PC-3 (cell line): ENCODE data around the gene CDH4. TPM values are rescaled to one million over a fixed set of nuclear protein-coding genes. Genes with fewer than 3 reads are reported as not detected.

Experiments
- ATAC-seq: fragments of 200-7000 bp; cut with Tn5 transposase; 2 replicates; pipeline ENCODE4 v1.9.1; 2020; ENCODE audit warnings: mild to moderate bottlenecking, moderate library complexity
- BruUV-seq: library from RNA; stranded (reverse); fragments of 400-500 nt; replicated peaks from 2 replicates; lab custom pipeline; 2021; lab: Mats Ljungman, UMichigan
- CTCF ChIA-PET: fragments of 300-600 bp; sonication (Branson Sonifier 250); formaldehyde crosslinking; loops from one replicate; lab custom pipeline; 2022; ENCODE audit warnings: antibody characterized with exemption; lab: Charles Lee
- POLR2A ChIA-PET: fragments of 300-600 bp; sonication (Branson Sonifier 250); formaldehyde crosslinking; loops from one replicate; lab custom pipeline; 2022; ENCODE audit warnings: antibody characterized with exemption; ENCODE audit not compliant: unreplicated experiment; lab: Charles Lee
- DNase-seq: peaks from one replicate; pipeline ENCODE4 v3.0.0-alpha.2; 2015
- H2AFZ ChIP-seq: fragments of 300-600 bp; sonication (generic); 2 replicates; pipeline ENCODE4 v1.6.0; 2016; ENCODE audit warnings: antibody characterized with exemption, low read length
- H3F3A ChIP-seq: fragments of 300-600 bp; sonication (generic); one replicate; pipeline ENCODE4 v1.6.0; 2017; ENCODE audit warnings: antibody characterized with exemption, low read length, control low read depth, mild to moderate bottlenecking; ENCODE audit not compliant: unreplicated experiment
- H3K27ac ChIP-seq: fragments of 300-600 bp; sonication (generic); 2 replicates; pipeline ENCODE4 v1.5.1; 2016; ENCODE audit warnings: mild to moderate bottlenecking, low read length
- H3K27me3 ChIP-seq: fragments of 300-600 bp; sonication (generic); 2 replicates; pipeline ENCODE4 v1.6.1; 2016; ENCODE audit warnings: low read length, mixed read lengths
- H3K36me3 ChIP-seq: fragments of 300-600 bp; sonication (generic); 2 replicates; pipeline ENCODE4 v1.6.1; 2016; ENCODE audit warnings: low read depth, mixed run types, low read length, mixed read lengths
- H3K4me1 ChIP-seq: fragments of 300-600 bp; sonication (generic); 2 replicates; pipeline ENCODE4 v1.5.1; 2016; ENCODE audit warnings: low read length; ENCODE audit not compliant: insufficient read depth
- H3K4me2 ChIP-seq: fragments of 300-600 bp; sonication (generic); 2 replicates; pipeline ENCODE4 v1.6.0; 2016; ENCODE audit warnings: low read length
- H3K4me3 ChIP-seq: fragments of 300-600 bp; sonication (generic); 2 replicates; pipeline ENCODE4 v1.5.1; 2016; ENCODE audit warnings: mild to moderate bottlenecking, low read length, mixed read lengths
- H3K79me2 ChIP-seq: fragments of 300-600 bp; sonication (generic); 2 replicates; pipeline ENCODE4 v1.6.1; 2017; ENCODE audit warnings: low read length, mixed read lengths
- H3K9ac ChIP-seq: fragments of 300-600 bp; sonication (generic); 2 replicates; pipeline ENCODE4 v1.6.0; 2016; ENCODE audit warnings: mild to moderate bottlenecking, low read length
- H3K9me2 ChIP-seq: fragments of 300-600 bp; sonication (generic); replicated peaks from 2 replicates; pipeline ENCODE4 v1.6.1; 2016; ENCODE audit warnings: mixed run types, low read length, mixed read lengths
- H3K9me3 ChIP-seq: fragments of 300-600 bp; sonication (generic); 2 replicates; pipeline ENCODE4 v1.6.1; 2016; ENCODE audit warnings: low read length, mixed read lengths
- H4K20me1 ChIP-seq: fragments of 300-600 bp; sonication (generic); 2 replicates; pipeline ENCODE4 v1.6.1; 2016; ENCODE audit warnings: low read length, mixed read lengths
- EZH2 ChIP-seq: fragments of 300-600 bp; sonication (generic); IDR thresholded peaks from one replicate; pipeline ENCODE4 v1.6.1; 2017; ENCODE audit warnings: antibody characterized with exemption, mild to moderate bottlenecking, low read length; ENCODE audit not compliant: unreplicated experiment
- EZH2phosphoT487 ChIP-seq: fragments of 300-600 bp; sonication (generic); IDR thresholded peaks from 2 replicates; pipeline ENCODE4 v1.6.1; 2018; ENCODE audit warnings: mild to moderate bottlenecking, antibody characterized with exemption, low read length, borderline replicate concordance
- intact Hi-C: fragments of 100-400 bp; cut with micrococcal nuclease; formaldehyde crosslinking; loops from 2 replicates; pipeline ENCODE4 v1.9.0; 2023
- total RNA-seq: library from RNA; depleted of rRNA; stranded (reverse); fragments of >200 nt; gene quantifications from 2 replicates; pipeline ENCODE4 v1.2.3, GENCODE V29; 2014
- TF ChIP-seq, protein P1 (sequence below): fragments of 300-600 bp; sonication (generic); conservative IDR thresholded peaks from 2 replicates; pipeline ENCODE4 v1.5.1; 2017; ENCODE audit warnings: antibody characterized with exemption, low read depth, mild to moderate bottlenecking, low read length

CDH4 gene
- total RNA-seq, 1 experiment from 2014 or later = not detected

DNA sequence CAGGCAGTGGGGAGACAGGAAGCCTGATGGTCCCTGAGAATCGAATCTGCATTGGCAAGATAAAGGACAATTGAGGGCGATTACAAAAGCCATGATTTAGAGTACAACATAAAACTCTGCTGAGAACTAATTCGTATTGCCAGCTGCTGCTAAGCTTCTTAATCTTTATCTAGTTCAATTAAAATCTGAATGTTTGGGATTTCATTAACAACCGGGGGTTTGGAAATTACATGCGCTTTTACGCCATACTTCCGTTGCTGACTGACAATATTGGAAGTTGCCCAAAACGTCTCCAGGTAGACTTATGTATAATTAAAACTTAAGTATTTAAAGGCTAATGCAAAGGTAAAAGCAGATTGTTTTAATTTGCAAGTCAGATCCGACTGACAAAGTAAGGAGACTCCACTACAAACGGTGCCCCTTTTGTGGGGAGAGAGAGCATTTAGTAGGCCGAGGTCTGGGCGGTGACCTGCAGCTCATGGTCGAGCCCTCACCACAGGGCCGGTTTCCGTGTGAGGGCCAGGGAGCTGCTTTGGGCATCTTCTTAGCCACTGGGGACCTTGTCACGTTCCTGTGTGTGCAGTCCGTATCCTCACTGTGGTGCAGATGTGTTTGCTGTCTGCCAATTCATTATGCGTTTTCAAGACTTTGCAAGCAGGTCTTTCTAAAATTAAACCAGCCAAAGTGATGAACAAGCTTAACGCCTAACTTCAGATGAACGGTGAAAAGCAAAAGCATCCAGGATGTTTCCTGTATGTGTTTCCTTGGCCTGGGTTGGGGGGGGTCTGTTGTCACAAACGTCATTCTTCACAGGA lies 49.9 kb downstream of the CDH4 start:
- intact Hi-C loops = no loop called here
- Histone ChIP-seq H3F3A (no peaks in the 10 kb centered on the region), H3K27me3 (peaks cover 23% of the 10 kb centered on the region)

DNA sequence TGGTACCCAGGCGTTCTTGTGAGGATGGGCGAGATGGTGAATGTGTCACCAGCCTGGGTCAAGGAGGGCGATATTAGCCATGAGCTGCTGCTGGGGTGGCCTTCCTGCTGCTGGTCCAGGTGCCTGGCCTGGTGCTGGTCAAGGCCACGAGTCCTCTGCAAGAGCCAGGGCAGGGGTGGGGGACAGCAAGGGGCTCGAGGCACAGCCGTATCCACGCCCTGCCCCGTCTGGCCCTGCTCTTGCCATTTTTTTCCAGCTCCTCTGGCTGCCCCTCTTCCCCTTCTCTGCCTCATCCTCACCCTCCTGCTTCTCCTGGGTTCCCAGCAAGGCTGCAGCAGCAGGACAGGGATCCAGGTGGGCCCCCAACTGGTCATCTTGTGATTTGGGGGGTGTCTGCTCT lies 51.2 kb downstream of the CDH4 start:
- DNase-seq = no peak
- Histone ChIP-seq H2AFZ (no peak overlapping the region), H3F3A (no peaks in the 10 kb centered on the region), H3K4me2 (no peak overlapping the region), H3K4me3 (no peak overlapping the region), H3K79me2 (no peaks in the 10 kb centered on the region), H3K9me2 (no peaks in the 10 kb centered on the region), H3K4me1 (no peaks in the 10 kb centered on the region), H3K36me3 (no peaks in the 10 kb centered on the region), H3K9ac (no peak overlapping the region), H3K27ac (no peak overlapping the region), H4K20me1 (no peaks in the 10 kb centered on the region), H3K9me3 (no peaks in the 10 kb centered on the region), H3K27me3 (peaks cover 27% of the 10 kb centered on the region)
- ChIA-PET CTCF (no interaction called here), POLR2A (no interaction called here)
- no peak for ATAC-seq
- no peak for TF ChIP-seq EZH2phosphoT487
- TF ChIP-seq, protein P1, sequence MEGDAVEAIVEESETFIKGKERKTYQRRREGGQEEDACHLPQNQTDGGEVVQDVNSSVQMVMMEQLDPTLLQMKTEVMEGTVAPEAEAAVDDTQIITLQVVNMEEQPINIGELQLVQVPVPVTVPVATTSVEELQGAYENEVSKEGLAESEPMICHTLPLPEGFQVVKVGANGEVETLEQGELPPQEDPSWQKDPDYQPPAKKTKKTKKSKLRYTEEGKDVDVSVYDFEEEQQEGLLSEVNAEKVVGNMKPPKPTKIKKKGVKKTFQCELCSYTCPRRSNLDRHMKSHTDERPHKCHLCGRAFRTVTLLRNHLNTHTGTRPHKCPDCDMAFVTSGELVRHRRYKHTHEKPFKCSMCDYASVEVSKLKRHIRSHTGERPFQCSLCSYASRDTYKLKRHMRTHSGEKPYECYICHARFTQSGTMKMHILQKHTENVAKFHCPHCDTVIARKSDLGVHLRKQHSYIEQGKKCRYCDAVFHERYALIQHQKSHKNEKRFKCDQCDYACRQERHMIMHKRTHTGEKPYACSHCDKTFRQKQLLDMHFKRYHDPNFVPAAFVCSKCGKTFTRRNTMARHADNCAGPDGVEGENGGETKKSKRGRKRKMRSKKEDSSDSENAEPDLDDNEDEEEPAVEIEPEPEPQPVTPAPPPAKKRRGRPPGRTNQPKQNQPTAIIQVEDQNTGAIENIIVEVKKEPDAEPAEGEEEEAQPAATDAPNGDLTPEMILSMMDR = no peak
- TF ChIP-seq EZH2 = no peak
- intact Hi-C loops = no loop called here
- BruUV-seq = no TSS peak

More for the DNA sequence above, 49.9 kb downstream of the CDH4 start:
- no TSS peak for BruUV-seq
- POLR2A ChIA-PET = no interaction called here
- H3K27ac ChIP-seq = no peak overlapping the region
- no peaks in the 10 kb centered on the region for H3K9me2 ChIP-seq
- H3K9me3 ChIP-seq = no peaks in the 10 kb centered on the region
- CTCF ChIA-PET = no interaction called here
- no peaks in the 10 kb centered on the region for H4K20me1 ChIP-seq
- H2AFZ ChIP-seq = no peak overlapping the region
- DNase-seq (no peak), ATAC-seq (no peak)
- H3K9ac ChIP-seq = no peak overlapping the region
- no peak overlapping the region for H3K4me2 ChIP-seq
- no peaks in the 10 kb centered on the region for H3K36me3 ChIP-seq
- H3K4me3 ChIP-seq = no peak overlapping the region
- H3K79me2 ChIP-seq = no peaks in the 10 kb centered on the region
- TF ChIP-seq, protein P1 = no peak
- no peak for TF ChIP-seq EZH2phosphoT487
- TF ChIP-seq EZH2 = no peak
- no peaks in the 10 kb centered on the region for H3K4me1 ChIP-seq

DNA sequence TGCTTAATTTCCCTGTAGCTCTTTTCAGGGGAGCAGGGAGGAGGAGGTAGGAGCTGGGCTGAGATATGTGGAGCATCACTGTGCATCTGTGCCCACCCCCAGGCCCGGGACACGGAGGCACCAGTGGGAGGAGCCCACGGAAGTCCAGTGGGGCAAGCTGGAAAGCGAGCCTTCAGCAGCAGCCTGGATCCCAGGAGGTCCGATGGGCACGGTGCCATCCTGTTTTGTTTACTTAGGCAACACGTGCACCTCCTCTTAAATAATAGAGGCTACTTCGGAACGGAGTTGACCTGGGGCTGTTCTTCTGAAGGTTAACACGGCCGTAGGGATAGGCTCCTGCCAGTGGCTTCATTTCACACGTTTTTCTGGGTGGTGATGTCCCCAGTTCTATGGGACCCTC lies 51.6 kb downstream of the CDH4 start:
- POLR2A ChIA-PET = no interaction called here
- Histone ChIP-seq H3K9me3 (no peaks in the 10 kb centered on the region), H3K4me1 (no peaks in the 10 kb centered on the region), H3K79me2 (no peaks in the 10 kb centered on the region), H3K9ac (no peak overlapping the region), H3K27ac (no peak overlapping the region), H3K27me3 (peaks cover 29% of the 10 kb centered on the region), H3K36me3 (no peaks in the 10 kb centered on the region), H2AFZ (no peak overlapping the region), H3K4me2 (no peak overlapping the region), H4K20me1 (no peaks in the 10 kb centered on the region), H3F3A (no peaks in the 10 kb centered on the region), H3K4me3 (no peak overlapping the region), H3K9me2 (no peaks in the 10 kb centered on the region)
- ATAC-seq (no peak), DNase-seq (no peak)
- TF ChIP-seq EZH2phosphoT487 (no peak), EZH2 (no peak)
- TF ChIP-seq, protein P1 = no peak
- CTCF ChIA-PET = no interaction called here
- intact Hi-C loops = no loop called here
- no TSS peak for BruUV-seq
